GM21786 (cell line): ENCODE data around the gene FUT8.

Experiments
- ATAC-seq: cut with Tn5 transposase; IDR thresholded peaks from one replicate; pipeline ENCODE4 v1.9.1; 2021; ENCODE audit not compliant: unreplicated experiment

FUT8 gene

DNA sequence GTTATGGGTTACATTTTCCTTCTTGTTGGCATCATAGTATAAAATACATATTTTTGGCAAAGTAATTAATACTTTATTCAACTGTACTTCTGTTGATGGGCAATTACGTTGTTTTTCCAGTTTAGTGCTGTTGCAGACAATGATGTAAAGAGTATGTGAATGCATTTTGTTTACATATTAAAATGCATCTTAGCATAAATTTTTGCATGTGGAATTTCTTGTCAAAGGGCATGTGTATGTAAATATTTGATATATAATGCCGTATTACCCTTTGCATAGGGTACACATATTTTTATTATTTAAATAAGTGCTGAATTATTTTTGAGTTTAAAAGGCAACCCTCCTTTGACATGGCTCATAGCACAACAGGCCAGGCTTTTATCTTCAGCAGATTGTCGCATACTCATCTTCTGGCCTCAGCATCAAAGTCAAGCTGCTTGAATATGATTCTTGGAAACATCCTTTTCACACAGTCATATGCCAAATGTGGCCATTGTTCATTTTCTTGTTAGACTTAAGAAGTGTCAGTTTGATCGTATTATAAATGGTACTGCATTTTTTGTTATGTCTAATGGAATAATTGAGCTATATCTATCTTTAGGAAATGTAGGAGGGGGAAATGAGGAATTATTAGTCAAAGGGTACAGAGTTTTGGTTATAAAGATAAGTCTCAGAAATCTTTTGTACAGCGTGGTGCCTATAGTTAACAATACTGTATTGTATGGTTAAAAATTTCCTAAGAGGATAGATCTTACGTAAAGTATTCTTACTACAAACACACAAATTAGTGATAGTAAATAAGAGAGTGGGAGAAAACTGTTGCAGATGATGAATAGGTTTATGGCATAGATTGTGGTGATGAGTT is 138.5 kb downstream of the FUT8 start:
- ATAC-seq: no peak

DNA sequence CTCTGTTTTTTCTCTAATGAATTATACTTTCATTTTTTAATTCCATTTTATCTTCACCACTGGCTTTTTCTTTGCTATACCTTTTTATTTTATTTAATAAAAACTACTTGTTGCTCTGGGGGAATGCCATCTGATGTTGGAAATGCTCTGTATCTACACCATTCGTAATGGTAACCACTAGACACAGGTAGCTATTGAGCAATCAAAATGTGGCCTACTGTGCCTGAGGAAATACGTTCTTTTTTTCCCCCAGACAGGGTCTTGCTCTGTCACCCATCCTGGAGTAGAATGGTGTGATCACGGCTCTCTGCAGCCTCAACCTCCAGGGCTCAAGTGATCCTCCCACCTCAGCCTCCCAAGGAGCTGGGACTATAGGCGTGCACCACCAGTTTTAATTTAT is 140.2 kb downstream of the FUT8 start:
- ATAC-seq: no peak

DNA sequence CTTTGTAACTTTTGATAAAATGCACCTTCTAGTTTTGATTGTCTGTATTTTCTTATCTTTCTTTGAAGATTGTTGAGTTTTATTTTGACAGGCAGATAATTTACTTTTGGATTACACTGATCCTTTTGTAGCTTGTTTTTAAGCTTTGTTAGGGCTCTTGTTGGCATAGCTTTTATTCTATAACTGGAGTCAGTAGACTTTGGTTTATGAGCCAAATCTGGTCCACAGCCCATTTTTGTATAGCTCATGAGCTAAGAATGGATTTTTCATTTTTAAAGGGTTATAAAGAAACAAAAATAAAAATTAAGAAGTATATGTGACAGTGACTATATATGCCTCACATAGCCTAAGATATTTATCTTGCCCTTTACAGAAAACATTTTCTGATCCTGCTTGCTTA is 142.3 kb downstream of the FUT8 start:
- no peak for ATAC-seq

DNA sequence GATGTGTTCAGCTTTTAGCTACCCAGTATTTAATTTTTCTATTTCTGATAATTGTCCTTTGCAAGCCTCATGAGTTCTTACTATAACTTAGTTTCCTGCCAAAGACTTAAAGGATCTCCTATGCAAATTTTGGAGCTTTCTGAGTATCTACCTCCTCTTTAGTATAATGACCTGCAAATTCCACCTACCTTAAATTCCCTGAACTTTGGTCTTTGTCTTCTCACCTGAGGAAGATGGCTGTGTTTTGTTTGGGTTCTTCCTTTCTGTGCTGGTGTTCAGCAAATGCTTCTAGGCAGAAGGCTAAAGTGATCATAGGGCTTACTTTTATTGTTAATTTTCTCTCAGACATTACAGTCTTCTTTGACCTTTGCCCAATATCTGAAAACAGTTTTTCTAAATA is 142.8 kb downstream of the FUT8 start:
- ATAC-seq: no peak

- no peak for ATAC-seq
These were observed 145.8 kb downstream of the FUT8 start for GRCh38 chr14:65558363-65558762.

DNA sequence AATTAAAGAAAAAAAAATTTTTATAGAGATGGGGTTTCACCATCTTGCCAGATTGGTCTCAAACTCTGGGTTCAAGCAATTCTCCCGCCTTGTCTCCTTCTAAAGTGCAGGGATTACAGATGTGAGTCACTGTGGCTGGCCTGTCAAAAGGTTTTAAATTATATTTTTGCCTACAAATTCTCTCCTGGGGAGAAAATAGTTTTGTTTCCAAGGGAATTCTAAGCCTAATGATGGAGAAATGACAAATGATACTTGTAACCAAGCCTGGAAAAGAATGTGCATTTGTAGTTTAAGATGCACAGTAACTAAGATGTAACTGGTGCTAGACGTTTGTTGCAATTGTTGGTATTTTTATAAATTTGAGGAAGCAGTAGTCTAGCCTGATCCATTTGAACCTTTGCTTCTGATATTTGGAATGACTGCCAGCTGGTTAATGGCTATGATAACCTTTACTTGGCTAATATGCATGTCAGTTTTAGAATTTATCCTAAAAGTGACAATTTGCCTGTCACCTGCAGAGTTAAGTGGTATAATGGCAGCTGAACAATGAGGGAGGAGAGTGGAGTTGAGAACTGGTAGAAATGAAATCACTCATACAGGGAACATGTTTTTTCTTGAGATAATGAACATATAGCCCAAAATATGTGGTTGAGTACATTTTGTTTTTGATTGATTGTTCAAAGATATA is 148.0 kb downstream of the FUT8 start:
- ATAC-seq: no peak

DNA sequence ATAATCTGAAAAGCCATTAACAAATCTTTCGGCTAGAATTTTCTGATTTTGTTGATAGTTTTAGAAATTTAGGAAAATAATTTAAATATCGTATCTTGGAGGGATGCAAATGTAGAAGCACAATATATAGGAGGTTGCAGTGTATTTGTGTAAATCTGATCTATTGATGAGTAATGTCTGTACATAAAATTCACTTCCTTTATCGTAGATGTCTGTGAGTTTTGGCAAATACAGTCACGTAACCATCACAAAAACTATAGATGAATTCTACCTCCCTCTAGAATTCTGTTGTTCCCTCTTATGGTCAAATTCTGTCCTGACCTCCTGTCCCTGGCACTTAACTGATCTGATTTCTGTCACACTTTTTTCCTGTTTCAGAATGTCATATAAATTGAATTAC is 151.8 kb downstream of the FUT8 start:
- ATAC-seq: no peak

DNA sequence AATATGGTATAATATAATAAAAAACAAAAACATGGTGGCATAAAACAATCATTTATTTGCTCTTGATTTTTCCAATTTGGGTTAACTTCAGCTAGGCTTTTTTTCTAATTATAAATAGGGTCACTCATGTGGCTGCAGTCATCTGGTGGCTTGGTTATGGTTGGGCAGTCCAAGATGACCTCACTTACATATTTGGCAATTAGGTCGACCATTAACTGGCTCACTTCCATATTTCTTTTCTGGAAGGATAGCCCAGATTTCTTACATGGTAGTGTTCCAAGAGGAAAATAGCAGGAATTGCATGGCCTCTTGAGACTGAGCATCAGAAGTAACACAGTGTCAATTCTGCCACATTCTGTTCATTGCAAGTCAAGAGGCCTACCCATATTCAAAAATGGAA is 153.4 kb downstream of the FUT8 start:
- ATAC-seq: no peak

DNA sequence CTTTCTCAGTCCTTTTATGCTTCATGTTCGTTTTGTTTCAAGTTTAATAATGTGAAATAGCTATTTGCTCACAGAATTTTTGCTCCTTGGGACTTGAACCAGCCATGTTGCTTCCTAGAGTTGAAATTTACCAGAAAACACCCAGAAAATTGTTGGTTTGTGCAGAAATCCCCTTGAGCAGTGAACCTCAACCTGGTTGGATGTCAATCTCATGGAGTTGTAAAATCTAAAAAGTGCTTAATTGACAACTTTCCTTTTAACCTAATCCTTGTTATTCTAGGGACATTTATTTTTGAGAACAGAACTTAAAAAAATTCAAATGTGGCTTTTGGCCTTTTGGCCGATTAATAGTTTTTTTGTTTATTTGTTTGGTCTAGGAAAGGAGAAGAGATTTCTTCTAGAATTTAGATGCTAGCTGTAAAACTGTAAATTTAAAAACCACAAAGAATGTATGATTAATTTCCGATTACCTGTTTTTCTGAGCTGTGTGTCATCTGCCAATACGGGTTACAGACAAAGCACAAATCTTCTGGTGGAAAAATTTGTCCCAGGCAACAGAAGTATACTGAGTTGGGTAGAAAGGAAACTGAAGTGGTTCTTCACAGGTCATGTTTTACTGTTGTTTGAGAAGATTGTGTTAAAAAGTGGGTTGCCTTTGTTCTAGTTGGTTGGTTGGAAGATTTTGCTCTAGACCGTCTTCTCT is 154.4 kb downstream of the FUT8 start:
- ATAC-seq: no peak

DNA sequence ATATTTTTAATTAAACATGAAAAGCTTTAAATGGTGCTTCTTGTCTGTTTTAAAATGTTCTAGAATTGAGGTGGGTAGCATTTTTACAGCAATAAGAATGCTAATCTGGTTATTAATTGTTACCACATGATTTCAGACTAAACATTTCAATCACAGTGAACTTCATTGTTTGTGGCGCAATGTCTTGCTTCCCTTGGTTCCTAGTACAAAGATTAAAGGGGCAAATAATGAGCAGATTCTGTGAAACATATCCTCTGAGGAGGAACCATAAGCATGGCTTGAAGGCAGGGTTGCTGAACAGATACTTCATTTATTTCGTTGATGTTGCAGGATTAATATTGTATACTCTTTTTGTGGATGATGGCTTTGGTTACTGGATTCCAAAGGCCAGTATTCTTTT is 162.1 kb downstream of the FUT8 start:
- no peak for ATAC-seq

GRCh38 chr14:65575389-65575788 is 162.9 kb downstream of the FUT8 start:
- no peak for ATAC-seq

DNA sequence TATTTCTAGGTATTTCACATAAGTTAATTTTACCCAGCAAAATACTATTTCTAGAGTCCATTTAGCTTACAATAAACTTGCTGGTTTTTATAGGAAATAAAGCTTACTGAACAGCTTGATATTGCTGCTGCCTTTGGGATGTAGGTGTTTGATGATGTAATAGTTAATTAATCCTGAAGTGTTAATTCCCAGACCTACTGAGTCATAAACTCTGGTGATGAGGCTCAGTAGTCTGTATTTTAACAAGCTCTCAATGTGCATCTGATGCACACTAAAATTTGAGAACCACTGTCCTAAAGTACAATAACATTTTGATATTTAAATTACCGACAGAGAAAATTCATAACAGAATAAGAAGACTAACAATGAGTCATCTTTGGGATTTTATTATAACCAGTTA is 168.4 kb downstream of the FUT8 start:
- ATAC-seq: no peak

- ATAC-seq: no peak
These were observed 168.8 kb downstream of the FUT8 start for GRCh38 chr14:65581378-65581777.

- ATAC-seq: no peak
These were observed 169.3 kb downstream of the FUT8 start for GRCh38 chr14:65581799-65582198.

DNA sequence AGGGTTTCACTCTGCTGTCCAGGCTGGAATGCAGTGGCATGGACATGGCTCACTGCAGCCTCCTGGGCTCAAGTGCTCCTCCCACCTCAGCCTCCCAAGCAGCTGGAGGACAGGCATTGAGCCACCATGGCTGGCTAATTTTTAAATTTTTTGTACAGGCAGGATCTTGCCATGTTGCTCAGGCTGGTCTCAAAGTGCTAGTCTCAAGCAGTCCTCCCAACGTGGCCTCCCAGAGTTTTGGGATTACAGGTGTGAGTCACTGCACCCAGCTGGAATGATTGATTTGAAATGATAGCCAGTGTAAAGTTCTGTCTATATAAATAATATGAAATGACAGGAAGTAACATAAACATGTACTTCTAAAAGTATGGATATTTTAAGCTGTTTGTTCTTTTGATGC is 172.7 kb downstream of the FUT8 start:
- no peak for ATAC-seq

DNA sequence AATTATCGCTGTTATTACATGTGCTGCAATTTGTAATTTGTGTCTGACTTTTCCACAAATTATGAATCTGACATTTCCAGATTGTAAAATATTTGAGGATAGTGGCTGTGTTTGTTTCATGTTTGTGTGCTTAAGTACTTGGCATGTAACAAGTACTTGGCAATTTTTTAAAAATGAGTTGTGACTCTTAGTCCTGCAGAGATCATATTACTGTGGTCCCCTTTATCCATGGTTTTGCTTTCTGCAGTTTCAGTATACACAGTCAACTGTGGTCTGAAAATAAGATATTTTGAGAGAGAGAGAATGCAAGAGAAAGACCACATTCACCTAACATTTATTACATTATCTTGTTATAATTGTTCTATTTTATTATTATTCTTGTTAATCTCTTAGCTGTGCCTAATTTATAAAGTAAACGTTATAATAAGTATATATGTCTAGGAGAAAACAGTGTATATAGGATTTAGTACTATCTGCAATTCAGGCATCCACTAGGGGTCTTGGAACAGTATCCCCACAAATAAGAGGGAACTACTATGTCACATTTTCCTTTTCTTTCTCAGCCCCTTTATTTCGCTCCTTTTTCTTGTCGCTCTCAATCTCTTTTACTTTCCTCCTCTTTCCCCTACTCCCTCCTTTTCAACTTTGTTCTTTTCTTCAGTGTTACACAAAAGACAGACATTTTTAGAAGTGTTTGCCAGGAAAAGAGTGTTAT is 176.1 kb downstream of the FUT8 start:
- no peak for ATAC-seq

DNA sequence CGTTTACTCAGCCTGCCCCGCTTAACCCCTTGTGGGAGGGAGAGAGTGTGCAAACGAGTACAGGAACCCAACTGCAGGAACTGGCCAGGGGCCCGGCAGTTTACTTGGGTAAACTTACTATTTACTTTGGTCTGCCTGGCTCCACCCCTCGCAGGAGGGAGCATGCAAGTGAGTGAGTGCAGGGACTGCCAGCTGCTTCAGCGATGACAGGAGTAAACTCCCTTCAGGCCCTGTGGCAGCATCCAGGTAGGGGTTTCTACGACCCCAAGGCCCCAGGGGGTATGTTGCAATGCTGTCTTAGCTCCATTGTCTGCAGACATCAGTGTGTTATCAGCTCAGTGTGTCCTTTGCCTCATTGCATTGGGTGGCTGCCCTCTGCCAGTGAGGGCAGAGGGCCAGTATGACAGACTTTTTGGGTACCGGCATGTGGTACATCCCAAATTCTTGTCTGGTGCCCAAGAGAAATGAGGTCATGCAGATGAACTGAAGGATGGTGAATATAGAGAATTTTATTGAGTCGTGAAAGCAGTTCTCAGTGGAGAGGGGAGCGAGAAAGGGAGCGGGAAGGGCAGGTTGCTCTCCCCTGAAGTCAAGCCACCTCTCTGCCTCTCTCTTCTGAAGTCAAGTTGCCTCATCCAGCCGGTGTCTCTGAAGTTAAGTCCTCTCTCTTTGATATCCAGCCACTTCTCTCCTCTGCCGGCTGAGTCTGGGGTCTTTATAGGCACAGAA is 181.8 kb downstream of the FUT8 start:
- ATAC-seq: no peak

- ATAC-seq: no peak
These were observed 182.3 kb downstream of the FUT8 start for GRCh38 chr14:65594882-65595237.

GRCh38 chr14:65599375-65599774 is 186.8 kb downstream of the FUT8 start:
- ATAC-seq: no peak

GRCh38 chr14:65600742-65601141 is 188.2 kb downstream of the FUT8 start:
- ATAC-seq: no peak

DNA sequence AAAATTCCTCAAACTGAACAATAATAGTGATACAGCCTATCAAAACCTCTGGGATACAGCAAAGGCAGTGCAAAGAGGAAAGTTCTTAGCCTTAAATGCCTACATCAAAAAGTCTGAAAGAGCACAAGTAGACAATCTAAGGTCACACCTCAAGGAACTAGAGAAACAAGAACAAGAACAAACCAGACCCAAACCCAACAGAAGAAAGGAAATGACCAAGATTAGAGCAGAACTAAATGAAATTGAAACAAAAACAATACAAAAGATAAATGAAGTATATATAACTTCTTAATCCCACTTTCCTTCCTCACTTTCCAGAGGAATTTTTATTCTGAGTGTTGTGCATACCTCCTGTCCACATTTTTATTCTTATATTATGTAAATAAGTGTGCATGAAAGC is 192.0 kb downstream of the FUT8 start:
- no peak for ATAC-seq
